TTC549 (cell line): ENCODE results near the gene DMXL1.
"Not testable (repeated sequence)": the region's sequence is repeated elsewhere in the genome, so short reads cannot be mapped to it uniquely, and the experiment has no call there.

Experiments
- FAIRE-seq: peaks from 2 replicates; lab custom pipeline; 2012; peaks lifted over from hg19 to GRCh38; lab: Jason Lieb, UNC

Gene DMXL1

DNA sequence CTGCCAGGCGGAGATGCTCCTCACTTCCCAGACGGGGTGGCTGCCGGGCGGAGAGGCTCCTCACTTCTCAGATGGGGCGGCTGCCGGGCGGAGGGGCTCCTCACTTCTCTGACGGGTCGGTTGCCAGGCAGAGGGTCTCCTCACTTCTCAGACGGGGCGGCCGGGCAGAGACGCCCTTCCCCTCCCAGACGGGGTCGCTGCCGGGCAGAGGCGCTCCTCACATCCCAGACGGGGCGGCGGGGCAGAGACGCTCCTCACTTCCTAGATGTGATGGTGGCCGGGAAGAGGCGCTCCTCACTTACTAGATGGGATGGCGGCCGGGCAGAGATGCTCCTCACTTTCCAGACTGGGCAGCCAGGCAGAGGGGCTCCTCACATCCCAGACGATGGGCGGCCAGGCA, 51.6 kb downstream of the DMXL1 start:
- FAIRE-seq: not testable (repeated sequence)

DNA sequence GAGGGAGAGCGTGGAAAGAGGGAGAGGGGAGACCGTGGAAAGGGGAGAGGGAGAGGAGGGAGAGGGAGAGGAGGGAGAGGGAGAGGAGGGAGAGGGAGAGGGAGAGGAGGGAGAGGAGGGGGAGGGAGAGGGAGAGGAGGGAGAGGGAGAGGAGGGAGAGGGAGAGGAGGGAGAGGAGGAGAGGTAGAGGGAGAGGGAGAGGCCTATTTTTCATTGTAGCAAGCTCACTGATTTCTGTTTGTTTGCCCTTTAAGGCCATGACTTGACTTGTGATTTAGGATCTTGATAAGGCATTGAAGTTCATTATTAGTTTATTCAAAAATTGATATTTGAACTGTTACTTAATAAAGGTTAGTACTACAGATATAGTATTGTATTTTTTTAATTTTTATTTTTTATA, 52.4 kb downstream of the DMXL1 start:
- no peak for FAIRE-seq

DNA sequence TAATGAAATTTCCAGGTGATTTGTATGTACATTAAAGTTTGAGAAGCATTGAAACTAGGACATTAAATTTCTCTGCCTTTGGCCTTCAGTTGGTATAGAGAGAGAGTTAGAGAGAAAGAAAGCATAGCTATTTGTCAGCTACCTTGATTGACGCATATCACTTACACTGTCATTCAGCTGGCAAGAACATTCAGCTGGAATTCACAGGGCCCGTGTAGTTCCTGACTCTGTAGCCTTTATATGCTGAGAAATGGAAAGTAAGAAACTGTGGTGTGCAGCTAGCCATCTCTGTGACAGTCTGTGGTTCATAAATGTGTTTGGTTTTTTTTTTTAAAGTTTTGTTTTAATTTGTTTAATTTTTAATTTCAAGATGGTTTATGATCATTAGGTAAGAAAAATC, 58.9 kb downstream of the DMXL1 start:
- FAIRE-seq: no peak

DNA sequence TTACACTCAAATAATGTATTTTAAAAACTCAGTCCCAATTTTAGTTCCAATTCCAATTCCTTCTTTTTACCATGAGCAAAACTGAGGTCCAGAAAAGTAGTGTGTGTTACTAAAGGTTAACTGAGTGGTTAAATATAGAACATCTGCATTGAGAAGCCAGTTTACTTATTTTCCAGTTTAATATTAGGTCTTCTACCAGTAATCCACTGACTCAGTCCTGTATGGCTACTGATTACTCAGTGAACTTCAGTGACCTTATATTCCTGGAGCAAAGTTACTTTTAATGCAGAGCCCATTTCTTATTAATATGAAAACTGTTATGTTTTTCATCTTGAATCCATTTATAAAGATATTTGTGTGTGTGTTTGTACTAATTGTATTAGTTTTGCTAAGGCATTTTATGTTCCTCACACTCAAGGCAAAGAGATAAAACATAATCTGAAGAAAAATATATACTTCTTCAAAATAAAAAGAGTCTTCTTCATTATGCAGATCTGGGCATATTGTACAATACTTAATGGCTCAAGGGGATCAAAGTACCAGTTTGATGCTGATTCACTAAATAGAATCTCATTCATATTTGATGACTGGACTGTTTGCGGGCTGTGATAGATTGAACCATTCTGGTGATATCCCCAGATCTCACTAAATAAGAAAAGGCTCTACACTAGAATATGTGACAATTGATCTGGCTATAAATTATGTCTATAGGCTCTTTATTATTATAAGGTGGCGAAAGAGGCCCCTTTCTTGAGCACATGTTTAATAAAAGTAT, 60.8 kb downstream of the DMXL1 start:
- FAIRE-seq: no peak

DNA sequence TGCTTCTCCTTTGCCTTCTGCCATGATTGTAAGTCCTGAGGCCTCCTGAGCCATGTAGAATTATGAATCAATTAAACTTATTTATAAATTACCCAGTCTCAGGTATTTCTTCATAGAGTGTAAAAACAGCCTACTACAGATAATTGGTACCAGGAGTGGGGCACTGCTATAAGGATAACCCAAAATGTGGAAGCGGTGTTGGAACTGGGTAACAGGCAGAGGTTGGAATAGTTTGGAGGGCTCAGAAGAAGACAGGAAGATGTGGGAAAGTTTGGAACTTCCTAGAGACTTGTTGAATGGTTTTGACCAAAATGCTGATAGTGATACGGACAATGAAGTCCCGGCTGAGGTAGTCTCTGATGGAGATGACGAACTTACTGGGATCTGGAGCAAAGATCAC, 64.9 kb downstream of the DMXL1 start:
- FAIRE-seq: not testable (repeated sequence)

DNA sequence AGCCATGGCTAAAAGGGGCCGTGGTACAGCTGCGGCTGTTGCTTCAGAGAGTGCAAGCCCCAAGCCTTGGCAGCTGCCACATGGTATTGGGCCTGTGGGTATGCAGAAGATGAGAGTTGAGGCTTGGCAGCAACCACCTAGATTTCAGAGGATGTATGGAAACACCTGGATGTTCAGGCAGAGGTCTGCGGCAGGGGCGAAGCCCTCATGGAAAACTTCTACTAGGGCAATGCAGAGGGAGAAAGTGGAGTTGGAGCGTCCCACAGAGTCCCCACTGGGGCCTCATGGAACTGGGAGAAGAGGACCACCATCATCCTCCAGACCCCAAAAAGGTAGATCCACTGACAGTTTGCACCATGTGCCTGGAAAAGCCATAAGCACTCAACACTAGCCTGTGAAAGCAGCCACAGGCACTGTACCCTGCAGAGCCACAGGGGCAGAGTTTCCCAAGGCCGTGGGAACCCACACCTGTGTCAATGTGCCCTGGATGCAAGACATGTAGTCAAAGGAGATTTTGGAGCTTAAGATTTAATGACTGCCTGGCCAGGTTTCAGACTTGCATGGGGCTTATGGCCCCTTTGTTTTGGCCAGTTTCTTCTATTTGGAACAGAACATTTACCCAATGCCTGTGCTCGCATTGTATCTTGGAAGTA, 65.9 kb downstream of the DMXL1 start:
- no peak for FAIRE-seq

DNA sequence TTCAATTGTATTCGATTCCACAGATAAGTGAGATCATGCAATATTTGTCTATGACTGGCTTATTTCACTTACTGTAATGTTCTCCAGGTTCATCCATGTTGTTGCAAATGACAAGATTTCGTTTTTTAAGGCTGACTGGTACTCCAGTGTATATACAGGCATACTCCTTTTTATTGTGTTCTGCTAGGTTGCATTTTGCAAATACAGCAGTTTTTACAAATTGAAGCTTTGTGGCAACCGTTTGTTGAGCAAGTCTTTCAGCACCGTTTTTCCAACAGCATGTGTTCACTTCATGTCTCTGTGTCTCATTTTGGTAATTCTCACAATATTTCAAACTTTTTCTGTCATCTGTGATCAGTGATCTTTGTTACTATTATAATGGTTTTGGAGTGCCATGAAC, 82.7 kb downstream of the DMXL1 start:
- FAIRE-seq: no peak

DNA sequence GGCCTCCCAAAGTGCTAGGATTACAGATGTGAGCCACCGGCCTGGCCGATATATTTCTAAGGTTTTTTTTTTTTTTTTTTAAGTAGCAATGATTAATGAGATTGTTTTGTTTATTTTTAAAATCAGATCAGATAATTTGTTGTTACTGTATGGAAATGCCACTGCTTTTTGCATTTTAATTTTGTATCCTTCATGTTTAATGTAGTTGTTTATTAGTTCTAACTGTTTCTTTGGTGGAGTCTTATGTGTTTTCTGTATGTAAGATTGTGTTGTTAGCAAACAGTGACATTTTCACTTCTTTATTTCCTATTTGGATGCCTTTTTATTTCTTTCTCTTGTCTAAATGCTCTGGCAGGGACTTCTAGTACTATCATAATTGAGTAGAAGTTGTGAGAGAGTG, 87.3 kb downstream of the DMXL1 start:
- FAIRE-seq: no peak

DNA sequence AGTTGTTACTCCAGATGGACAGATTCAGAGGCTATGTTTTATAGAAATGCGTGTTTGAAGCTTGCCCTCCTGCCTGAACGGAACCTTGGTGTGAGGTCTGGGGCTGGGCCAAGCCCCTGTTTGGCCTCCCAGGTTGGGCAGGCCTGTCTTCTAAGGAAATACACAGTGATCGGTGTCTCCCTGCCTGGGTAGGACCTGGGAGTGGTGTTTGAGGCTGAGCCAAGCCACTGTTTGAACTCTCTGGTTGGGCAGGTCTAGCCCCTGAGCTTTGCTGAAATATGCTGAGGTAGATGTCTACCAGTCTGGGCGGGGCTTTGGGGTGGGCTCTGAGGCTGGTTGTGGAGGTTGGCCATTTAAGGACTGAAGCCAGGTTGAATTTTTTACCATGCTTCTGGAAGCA, 90.5 kb downstream of the DMXL1 start:
- no peak for FAIRE-seq

DNA sequence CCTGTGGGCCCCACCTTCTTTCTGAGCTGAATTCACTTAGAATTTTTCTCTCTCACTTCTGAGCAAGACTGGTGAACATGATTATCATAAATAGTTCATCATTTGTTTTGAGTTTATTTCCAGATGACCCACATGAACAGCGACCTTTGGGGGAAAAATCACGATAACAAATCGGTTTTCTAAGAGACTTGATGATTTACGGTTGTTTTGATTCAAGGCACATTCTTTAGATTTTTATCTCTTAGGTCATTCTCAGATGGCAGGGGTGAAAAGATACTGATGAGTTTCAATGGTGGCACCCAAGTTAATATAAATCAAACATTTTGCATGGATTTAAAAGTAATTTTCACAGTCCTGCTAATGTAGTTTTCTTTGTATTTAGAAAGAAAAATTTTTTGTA, 95.1 kb downstream of the DMXL1 start:
- no peak for FAIRE-seq

DNA sequence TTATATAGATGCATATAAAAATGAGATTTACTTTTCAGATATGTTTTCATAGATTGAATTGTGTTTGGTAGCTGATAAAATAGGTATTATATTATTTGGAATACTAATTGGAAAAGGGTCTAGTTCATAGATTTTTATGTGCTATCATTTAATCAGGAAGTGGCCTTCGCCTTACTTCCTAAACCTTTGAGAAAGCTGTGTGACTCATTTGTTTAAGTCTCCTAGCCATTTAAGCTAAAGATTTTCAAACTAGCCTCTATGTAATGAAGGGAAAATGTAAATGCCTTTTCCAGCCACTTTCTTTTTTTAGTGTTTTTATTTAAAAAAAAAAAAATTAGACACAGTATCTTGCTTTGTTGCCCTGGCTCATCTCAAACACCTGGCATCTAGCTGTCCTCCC, 97.5 kb downstream of the DMXL1 start:
- FAIRE-seq: no peak

DNA sequence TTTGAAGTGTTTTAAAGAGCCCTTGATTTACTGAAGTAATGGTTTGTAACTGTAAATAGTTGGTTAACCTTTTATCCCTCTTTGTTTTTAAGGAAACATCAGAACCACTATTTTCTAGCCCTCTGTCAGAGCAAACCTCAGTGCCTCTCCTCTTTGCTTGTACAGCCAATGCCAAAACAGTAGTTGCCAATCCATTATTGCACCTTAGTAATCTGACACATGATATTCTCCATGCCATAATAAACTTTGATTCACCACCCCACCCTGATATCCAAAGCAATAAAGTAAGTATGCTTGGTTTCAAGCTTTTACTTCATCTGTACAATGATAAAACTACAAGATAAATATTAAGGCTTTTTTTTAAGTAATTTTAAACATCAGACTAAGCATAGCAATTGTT, 100.8 kb downstream of the DMXL1 start:
- no peak for FAIRE-seq

DNA sequence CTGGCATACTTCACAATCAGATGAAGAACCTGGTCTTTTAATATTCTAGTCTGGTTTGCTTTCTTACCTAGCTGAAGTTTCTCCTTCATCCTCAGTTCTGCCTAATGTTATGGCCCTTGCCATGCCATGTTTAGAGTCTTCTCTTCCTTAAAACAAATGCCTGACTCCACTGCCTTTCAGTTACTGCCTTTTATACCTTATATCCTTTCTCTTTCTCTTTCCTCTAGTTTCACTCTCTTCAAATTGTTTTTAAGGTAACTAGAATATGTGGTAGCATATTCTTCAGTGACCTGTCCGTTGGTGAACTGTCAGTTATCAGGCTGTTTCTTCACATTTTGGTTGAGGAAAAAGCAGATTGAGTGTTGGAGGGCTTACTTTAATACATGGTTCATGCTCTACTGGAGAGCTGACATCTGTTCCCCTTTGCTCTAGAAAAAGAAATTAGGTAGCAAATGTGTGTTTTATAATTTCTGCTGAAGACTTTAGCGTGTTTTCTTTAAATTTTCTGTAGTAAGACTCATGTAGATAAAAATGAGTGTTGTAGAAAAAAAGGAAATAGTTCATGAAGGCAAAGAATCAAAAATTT, 103.8 kb downstream of the DMXL1 start:
- FAIRE-seq: no peak

DNA sequence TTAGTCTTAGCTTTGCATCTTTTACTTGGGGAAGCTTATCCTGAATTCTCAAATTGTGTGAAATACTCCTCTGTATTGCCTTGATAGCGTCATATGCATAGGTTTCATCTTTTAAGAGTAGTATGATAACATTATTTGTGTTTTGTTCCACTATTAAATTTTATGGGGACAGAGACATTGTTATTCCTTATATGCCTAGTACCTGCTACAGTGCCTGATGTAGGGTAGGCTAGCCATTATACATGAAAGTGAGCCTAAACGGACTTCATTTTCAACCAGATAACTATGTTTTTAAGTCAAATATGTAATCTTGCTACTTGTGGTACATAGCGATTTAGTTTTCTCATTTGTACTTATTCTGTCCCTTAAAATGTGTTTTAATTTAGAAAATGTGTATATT, 105.9 kb downstream of the DMXL1 start:
- FAIRE-seq: no peak

DNA sequence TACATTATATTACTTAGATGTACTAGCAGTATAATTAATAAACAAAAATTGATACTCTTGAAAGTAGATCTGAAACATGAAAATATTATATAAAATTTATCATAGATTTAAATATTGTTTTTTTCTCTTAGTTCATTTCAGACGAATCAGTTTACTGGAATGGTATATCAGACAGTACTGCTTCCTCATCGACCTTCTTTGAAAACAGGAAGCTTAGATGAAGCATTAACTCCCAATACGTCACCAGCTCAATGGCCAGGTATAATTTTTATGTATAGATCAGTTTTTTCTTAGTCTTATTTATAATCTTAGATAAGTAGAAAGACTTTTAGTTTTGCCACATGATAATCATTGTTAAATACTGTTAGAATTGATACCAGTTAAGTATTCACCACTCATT, 106.3 kb downstream of the DMXL1 start:
- no peak for FAIRE-seq

DNA sequence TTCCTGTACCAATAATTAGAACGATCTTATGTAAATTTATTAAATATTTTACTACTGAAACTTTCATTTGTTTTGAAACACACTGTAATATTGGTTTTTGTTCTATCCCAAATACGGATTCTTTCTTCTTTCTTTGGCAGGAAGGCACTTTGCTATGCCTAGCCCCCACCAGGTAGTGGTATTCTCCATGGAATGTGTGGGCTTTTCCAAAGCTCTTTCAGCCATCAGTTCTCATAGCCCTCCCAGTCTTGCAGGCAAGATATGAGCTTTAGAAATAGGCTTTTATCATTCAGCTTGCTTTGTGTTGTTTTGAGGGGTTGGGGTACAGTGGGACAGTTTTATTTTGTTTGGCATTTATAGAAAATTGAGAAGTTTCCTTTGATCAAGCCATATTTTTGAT, 107.5 kb downstream of the DMXL1 start:
- no peak for FAIRE-seq

DNA sequence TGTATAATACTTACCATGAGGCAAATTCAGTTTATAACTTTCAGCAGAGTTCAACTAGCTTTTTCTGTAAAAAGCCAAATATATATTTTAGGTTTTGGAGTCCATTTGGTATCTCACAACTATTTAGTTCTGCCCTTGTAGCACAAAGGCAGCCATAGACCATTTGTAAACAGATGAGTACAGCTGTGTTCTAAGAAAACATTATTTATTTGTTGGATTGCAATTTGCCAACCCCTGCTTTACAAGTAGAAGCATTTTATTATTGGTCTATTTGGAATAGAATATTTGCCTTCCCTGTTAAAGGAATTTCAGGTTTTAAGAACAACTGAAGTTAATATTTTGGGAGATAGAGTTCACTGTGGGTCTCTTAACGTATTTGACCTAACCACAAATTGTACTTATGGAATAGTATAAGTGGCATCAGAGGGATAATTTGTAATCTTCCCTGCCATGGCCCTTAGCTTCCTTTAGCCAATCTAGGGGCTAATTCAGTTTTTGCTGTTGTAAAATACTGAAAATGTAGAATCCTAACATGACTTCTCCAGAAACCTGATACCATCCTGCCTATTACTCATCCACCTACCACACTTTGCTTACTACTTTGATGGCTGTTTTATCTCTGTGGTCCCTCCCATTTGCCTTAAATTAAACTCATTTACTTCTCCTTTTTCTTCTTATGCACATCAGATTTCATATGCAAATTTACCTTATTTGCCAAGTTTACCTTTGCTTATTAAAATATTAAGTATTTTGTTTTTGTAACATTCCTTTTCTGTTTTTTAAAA, 109.2 kb downstream of the DMXL1 start:
- FAIRE-seq: no peak

DNA sequence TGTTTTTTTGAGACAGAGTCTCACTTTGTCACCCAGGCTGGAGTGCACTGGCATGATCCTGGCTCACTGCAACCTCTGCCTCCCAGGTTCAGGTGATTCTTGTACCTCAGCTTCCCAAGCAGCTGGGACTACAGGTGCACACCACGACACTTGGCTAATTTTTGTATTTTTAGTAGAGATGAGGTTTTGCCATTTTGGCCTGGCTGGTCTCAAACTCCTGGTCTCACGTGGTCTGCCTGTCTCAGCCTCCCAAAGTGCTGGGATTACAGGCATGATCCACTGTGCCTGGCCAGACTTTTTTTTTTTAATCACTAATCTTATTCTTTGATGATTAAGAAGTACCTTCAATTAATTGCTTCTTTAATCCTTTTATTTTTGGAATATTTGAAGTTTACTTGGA, 114.6 kb downstream of the DMXL1 start:
- not testable (repeated sequence) for FAIRE-seq

DNA sequence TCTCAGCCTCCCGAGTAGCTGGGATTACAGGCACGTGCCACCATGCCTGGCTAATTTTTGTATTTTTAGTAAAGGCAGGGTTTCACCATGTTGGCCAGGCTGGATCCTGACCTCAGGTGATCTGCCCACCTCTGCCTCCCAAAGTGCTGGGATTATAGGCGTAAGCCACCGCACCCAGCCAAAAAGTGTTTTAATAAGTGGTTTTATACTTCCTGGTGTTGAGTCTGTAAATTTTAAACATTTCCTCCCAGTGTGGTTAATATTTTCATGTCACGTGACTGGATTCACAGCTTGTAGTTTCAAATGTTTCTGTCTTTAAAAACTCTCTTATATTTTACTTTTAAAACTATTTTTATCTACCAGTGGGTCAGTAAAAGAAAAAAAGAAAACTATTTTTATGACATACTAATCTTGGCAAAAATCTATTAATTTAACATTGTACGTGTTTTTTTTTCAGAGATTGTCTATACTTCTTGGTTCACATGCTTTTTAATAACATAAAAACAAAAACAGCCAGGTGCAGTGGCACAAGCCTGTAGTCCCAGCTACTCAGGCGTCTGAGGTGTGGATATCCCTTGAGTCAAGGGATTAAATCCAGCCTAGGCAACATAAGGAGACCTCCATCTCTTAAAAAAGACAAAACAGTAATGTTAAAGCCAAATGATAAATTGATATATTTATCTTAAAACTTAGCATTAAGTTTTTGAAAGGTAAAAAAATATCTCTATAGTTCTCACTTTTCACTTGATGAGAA, 117.1 kb downstream of the DMXL1 start:
- FAIRE-seq: no peak

DNA sequence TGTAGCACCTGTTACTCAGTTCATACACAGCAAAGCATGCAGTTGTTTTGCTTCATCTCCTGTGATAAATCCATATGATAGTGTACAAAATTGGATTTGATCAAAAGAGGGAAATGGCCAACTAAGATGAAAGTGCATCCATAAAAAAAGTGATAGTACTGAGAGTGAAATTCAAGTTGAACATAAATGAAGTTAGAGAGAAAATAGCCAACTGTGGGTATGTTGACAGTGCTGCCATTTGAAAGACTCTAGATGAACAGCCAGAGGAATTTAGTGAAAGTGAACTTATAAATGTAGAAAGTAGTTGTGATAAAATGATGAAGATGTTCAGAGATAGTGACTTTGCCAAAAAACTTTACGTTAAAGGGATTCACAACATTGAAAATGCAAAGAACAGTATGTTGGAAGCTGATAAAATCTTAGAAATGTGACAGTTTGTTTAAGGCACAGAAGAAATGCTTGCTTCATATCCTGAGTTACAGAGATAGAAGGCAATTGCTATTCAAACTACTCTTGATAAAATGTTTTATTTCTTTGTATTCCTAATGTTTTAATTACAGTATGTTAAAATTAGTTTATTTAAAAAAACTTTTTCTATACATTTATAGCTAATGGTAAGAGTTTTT, 119.7 kb downstream of the DMXL1 start:
- no peak for FAIRE-seq

DNA sequence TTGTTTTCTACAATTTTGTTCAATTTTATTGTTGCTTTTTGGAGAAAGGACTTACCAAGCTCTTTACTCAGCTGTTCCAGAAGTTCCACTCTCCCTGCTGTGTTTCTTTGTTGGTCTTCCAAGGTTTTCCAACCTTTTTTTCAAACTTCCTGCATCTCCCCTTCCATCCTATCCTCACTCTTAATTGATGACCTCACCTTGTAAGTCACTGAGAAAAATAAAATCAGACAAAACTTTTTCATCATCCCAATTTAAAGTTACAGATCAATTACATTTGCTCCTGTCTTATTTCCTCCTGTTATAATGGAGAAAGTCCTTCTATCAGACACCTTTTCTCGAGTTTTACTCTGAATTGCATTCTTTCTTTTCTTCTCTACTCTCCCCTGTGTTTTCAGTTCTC, 121.1 kb downstream of the DMXL1 start:
- no peak for FAIRE-seq

DNA sequence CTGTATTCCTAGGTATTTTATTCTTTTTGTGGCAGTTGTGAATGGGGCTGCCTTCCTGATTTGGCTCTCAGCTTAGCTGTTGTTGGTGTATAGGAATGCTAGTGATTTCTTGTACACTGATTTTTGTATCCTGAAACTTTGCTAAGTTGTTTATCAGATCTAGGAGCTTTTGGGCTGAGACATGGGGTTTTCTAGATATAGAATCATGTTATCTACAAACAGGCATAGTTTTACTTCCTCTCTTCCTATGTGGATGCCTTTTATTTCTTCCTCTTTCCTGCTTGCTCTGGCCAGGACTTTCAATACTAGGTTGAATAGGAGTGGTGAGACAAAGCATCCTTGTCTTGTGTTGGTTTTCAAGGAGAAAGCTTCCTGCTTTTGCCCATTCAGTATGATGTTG, 129.9 kb downstream of the DMXL1 start:
- no peak for FAIRE-seq
